NT2/D1 (cell line): ENCODE results near the gene EGFR.

ENCODE experiments used
- DNase-seq: peaks from one replicate; pipeline ENCODE4 v3.0.0-alpha.2; 2011; ENCODE audit warnings: low read depth, low spot score
- H3K27me3 ChIP-seq: 2 replicates; pipeline ENCODE4 v1.6.0; 2011; ENCODE audit warnings: mild to moderate bottlenecking; ENCODE audit not compliant: insufficient read length, insufficient read depth
- H3K36me3 ChIP-seq: 2 replicates; pipeline ENCODE4 v1.6.1; 2011; ENCODE audit warnings: mild to moderate bottlenecking, low read length, mixed read lengths; ENCODE audit not compliant: insufficient read depth, insufficient read length
- H3K4me1 ChIP-seq: 2 replicates; pipeline ENCODE4 v1.5.1; 2011; ENCODE audit not compliant: insufficient read depth, insufficient read length
- H3K4me3 ChIP-seq: 2 replicates; pipeline ENCODE4 v1.5.1; 2011; ENCODE audit warnings: low read depth; ENCODE audit not compliant: insufficient read length
- H3K9ac ChIP-seq: 2 replicates; pipeline ENCODE4 v1.6.0; 2011; ENCODE audit warnings: low read depth; ENCODE audit not compliant: insufficient read length
- H3K9me3 ChIP-seq: 2 replicates; pipeline ENCODE4 v1.5.1; 2011; ENCODE audit warnings: mild to moderate bottlenecking, low read length; ENCODE audit not compliant: insufficient read depth
- SUZ12 ChIP-seq: IDR thresholded peaks from 2 replicates; pipeline ENCODE4 v1.6.1; 2011; ENCODE audit not compliant: insufficient read length, insufficient read depth; ENCODE audit errors: extremely low read depth
- YY1 ChIP-seq: IDR thresholded peaks from 2 replicates; pipeline ENCODE4 v1.6.1; 2011; ENCODE audit not compliant: insufficient read length, insufficient read depth
- ZNF274 ChIP-seq: IDR thresholded peaks from 2 replicates; pipeline ENCODE4 v1.6.1; 2011; ENCODE audit warnings: mild to moderate bottlenecking, low read depth, low read length

EGFR gene

DNA sequence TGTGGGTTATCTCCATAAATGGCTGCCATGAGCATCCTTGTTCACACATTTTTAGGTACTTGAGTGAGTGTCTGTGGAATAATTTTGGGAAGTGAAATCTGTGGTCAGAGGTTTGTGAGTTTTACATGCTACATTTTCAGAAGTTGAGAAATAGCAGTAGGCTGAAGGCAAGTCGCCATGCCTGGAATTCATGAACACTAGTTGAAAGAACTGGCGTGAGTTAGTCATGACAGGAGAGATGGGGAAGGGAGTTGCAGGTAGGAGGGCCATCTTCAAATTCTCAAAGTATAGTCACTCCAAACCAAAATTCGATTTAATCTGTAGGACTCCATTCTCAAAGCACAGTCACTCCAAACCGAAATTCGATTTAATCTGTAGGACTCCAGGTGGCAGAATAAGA, 89.6 kb downstream of the EGFR start:
- no peak overlapping the region for H3K4me3 ChIP-seq
- H3K27me3 ChIP-seq = no peaks in the 10 kb centered on the region
- no peaks in the 10 kb centered on the region for H3K9me3 ChIP-seq
- H3K36me3 ChIP-seq = no peaks in the 10 kb centered on the region
- no peak for DNase-seq
- peaks cover 4% of the 10 kb centered on the region for H3K4me1 ChIP-seq
- TF ChIP-seq YY1 = no peak
- no peak for TF ChIP-seq SUZ12
- no peak for TF ChIP-seq ZNF274
- no peak overlapping the region for H3K9ac ChIP-seq

DNA sequence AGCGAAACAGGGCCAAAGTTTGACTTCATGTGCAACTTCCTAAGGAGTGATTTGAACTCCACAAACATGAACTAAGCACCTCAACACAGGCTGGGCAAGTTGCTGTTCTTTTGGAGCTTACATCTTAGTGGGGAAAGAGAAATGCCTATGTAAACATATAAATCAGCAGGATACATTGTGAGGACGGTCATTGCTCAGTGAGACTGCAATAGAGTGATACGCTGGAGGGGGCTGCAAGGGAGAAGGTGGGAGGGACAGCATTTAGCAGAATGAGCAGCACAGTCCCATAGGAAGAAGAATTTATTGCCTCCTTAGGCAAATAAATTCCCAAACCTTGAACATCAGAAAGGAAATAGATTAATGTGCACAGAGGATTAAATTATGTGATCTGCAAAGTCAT, 90.0 kb downstream of the EGFR start:
- Histone ChIP-seq H3K9me3 (no peaks in the 10 kb centered on the region), H3K4me3 (no peak overlapping the region), H3K27me3 (no peaks in the 10 kb centered on the region), H3K36me3 (no peaks in the 10 kb centered on the region), H3K4me1 (peaks cover 4% of the 10 kb centered on the region), H3K9ac (no peak overlapping the region)
- no peak for TF ChIP-seq SUZ12
- TF ChIP-seq ZNF274 = no peak
- TF ChIP-seq YY1 = no peak
- DNase-seq = no peak

DNA sequence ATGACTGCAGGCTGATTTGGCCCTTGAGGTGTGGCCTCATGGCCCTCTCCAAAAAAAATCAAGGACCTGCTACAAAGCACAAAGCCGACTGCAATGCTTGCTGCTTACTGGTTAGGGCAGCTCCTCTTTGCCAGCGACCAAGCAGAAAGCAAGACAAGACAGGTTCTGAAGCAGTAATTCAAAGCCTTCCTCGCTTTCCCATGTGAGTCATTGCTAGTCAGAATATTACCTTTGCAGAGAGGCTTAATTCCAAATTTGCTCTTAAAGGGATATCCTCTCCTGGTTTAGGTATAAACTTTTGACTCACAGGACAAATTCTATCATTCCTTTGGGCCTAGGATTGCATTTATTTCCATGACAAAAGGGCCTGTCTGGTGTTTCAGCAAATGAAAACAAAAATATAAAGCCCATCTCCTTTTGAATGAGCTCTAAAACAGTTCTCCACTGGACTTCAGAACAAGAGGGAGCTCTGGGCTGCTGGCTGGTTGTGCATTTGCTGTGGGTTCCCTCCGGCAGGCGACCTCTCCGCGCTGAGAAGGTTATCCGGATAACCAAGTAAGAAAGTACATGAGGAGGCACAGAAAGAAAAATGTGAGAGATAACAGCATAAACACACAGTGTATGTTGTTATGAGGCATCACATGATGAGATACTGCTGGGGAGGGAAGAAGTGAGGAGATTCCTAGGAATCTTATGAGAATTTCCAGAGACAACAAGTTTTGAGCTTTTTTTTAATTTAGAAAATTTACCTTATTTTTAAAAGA, 90.8 kb downstream of the EGFR start:
- peaks cover 4% of the 10 kb centered on the region for H3K4me1 ChIP-seq
- peak; percentile 60 for DNase-seq
- H3K9me3 ChIP-seq = no peaks in the 10 kb centered on the region
- H3K36me3 ChIP-seq = no peaks in the 10 kb centered on the region
- H3K4me3 ChIP-seq = no peak overlapping the region
- no peaks in the 10 kb centered on the region for H3K27me3 ChIP-seq
- peak overlapping the region; percentile 23 for H3K9ac ChIP-seq
- TF ChIP-seq YY1 (no peak), ZNF274 (no peak), SUZ12 (no peak)

DNA sequence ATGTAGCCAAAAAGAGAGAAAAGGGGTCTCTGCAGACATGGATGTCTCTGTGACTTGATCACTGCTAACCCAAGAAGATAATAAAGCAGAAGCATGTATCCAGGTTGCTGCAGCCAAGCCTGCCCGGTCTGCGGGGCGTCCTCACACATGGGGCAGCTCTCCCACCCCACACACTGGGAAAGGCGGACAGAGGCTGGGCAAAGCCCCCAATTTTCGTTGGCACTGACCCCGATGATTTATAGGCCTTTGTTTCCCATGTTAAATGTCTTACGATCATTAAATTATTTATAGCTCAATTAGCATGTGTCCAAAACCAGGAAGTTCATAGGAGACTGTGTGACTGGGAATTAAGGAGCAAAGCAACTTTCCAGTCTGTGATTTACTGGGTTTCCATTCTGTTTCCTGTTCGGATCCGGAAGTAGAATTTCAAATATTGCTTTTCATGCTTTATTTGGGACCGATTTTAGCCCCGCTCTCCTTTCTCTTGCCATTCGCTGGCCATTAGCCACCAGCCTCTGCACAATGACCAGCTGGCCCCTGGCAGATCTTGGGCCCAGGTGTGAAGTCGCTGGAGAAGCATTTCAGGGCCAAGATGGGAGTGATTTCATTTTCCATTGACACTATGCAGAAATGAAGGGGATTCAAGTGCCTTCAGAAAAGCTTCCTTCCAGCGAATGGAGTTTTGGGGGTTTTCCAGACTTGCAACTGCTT, 91.6 kb downstream of the EGFR start:
- peak overlapping the region; percentile 53 for H3K9ac ChIP-seq
- no peaks in the 10 kb centered on the region for H3K36me3 ChIP-seq
- no peaks in the 10 kb centered on the region for H3K27me3 ChIP-seq
- DNase-seq = no peak
- no peak for TF ChIP-seq SUZ12
- TF ChIP-seq ZNF274 = no peak
- no peak for TF ChIP-seq YY1
- peaks cover 4% of the 10 kb centered on the region for H3K4me1 ChIP-seq
- H3K4me3 ChIP-seq = no peak overlapping the region
- H3K9me3 ChIP-seq = no peaks in the 10 kb centered on the region

DNA sequence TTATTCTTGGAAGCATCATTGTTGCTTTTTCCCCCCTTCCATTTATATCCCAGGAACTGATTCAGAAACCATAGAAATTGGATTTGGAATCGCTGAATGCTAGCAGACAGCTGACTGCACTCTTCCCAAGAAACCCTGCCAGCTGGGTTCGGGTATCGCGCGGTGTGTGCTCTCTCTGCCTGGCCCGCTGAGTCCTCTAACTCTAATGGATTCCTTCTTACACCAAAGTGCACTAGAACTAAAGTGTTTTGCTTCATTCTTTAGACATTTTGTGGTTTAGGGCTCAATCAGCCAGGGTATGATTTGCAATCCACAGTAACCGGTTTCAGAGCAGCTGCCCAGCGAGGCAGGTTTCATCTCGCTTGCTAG, 92.2 kb downstream of the EGFR start:
- H3K4me1 ChIP-seq = peaks cover 4% of the 10 kb centered on the region
- no peaks in the 10 kb centered on the region for H3K9me3 ChIP-seq
- H3K27me3 ChIP-seq = no peaks in the 10 kb centered on the region
- no peak overlapping the region for H3K4me3 ChIP-seq
- DNase-seq = no peak
- H3K9ac ChIP-seq = no peak overlapping the region
- no peaks in the 10 kb centered on the region for H3K36me3 ChIP-seq
- TF ChIP-seq YY1 = no peak
- no peak for TF ChIP-seq ZNF274
- no peak for TF ChIP-seq SUZ12

DNA sequence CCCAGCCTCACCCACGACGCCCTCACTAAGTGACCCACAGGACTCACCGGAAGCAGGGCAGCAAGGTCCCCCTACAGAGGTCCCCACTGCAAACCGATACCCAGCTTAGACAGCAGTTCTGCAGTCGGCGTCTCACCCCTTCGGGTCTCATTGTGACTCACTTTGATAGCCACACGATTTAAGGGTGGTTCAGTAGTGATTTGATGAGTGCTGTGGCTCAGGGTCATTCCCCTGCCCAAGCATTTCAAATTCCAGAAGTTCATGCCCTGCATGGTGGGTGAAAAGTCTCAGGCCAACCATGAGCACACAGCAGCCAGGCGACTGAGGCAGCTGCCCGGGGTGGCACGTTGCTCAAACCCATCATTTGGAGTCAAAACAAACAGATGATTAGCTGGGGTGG, 93.2 kb downstream of the EGFR start:
- no peak for DNase-seq
- TF ChIP-seq SUZ12 (no peak), YY1 (no peak), ZNF274 (no peak)
- no peaks in the 10 kb centered on the region for H3K27me3 ChIP-seq
- H3K9me3 ChIP-seq = no peaks in the 10 kb centered on the region
- H3K9ac ChIP-seq = no peak overlapping the region
- H3K4me3 ChIP-seq = no peak overlapping the region
- H3K36me3 ChIP-seq = no peaks in the 10 kb centered on the region
- peaks cover 2% of the 10 kb centered on the region for H3K4me1 ChIP-seq

DNA sequence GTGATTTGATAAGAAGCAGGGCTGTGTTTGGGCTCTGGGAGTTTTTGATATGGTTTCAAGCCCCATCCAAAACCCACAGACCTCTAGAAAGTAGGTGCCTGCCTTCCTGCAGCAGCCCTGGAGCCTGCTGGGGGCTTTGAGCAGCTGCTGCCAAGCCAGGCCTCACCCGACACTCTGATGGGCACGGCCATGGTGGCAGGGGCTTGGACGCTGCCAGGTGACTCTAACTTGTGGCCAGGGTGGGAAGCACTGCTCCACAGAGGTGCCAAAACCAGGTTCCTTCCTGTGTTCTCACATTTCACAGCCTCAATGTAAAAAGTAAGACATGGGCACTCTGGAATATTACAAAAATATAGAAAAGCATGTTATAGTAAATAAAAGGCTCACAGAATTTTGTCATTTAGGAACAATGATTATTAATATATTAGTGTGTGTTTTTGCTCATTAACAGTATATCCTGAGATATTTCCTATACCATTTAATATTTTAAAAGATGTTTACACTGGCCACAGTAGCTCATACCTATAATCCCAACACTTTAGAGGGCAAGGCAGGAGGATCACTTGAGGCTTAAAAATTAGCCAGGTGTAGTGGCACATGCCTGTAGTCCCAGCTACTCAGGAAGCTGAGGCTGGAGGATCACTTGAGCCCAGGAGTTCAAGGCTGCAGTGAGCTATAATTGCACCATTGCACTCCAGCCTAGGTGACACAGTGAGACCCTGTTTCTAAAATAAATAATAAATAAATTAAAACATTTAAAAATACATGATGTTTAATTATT, 95.1 kb downstream of the EGFR start:
- Histone ChIP-seq H3K9ac (no peak overlapping the region), H3K27me3 (no peaks in the 10 kb centered on the region), H3K4me1 (no peaks in the 10 kb centered on the region), H3K9me3 (no peaks in the 10 kb centered on the region), H3K36me3 (no peaks in the 10 kb centered on the region), H3K4me3 (no peak overlapping the region)
- no peak for DNase-seq
- TF ChIP-seq ZNF274 (no peak), YY1 (no peak), SUZ12 (no peak)
